Stimulated activated CD4-positive, alpha-beta T cell treated with anti-CD3 and anti-CD28 coated beads, Interleukin-4, amount 100 ng/mL, for 48 hours (primary cell): Measurements from ENCODE around the gene PICALM.
"Not testable (repeated sequence)": the region's sequence is repeated elsewhere in the genome, so short reads cannot be mapped to it uniquely, and the experiment has no call there.

ENCODE experiments used
- DNase-seq, 2 donors: peaks; one replicate each; pipeline ENCODE4 v3.0.0-alpha.2; 2020; ENCODE audit warnings: low read depth in 2 of 2

The PICALM gene

GRCh38 chr11:85939099-85940015, 129.5 kb downstream of the PICALM start:
- DNase-seq, result no peak

- no peak for DNase-seq
Observed at GRCh38 chr11:85937835-85938234, 131.0 kb downstream of the PICALM start.

GRCh38 chr11:85935751-85936150, 133.1 kb downstream of the PICALM start:
- no peak for DNase-seq

- DNase-seq, result no peak
Observed at GRCh38 chr11:85934596-85935169, 134.2 kb downstream of the PICALM start.

- DNase-seq, result no peak
Observed at GRCh38 chr11:85930879-85931366, 138.0 kb downstream of the PICALM start.

GRCh38 chr11:85926653-85927214, 142.2 kb downstream of the PICALM start:
- not testable (repeated sequence) for DNase-seq

GRCh38 chr11:85923455-85923854, 145.4 kb downstream of the PICALM start:
- no peak for DNase-seq

- no peak for DNase-seq
Observed at GRCh38 chr11:85922367-85922766, 146.5 kb downstream of the PICALM start.

GRCh38 chr11:85918910-85919794, 149.7 kb downstream of the PICALM start:
- no peak for DNase-seq

GRCh38 chr11:85914425-85914824, 154.5 kb downstream of the PICALM start:
- no peak for DNase-seq

GRCh38 chr11:85913513-85913912, 155.4 kb downstream of the PICALM start:
- DNase-seq, result no peak

GRCh38 chr11:85912414-85912813, 156.5 kb downstream of the PICALM start:
- no peak for DNase-seq
